HEK293 (cell line): ENCODE measurements around the gene GAA.

ENCODE experiments used
- KLF1 ChIP-seq: fragments of 450-650 bp; formaldehyde crosslinking; IDR thresholded peaks from 2 replicates; pipeline ENCODE4 v1.5.1; 2016; ENCODE audit warnings: missing biosample characterization, missing genetic modification characterization
- RBAK ChIP-seq: fragments of 450-650 bp; formaldehyde crosslinking; IDR thresholded peaks from 2 replicates; pipeline ENCODE4 v1.5.1; 2016; ENCODE audit warnings: missing biosample characterization, missing genetic modification characterization
- SALL2 ChIP-seq: fragments of 450-650 bp; formaldehyde crosslinking; IDR thresholded peaks from 2 replicates; pipeline ENCODE4 v1.5.0; 2017; ENCODE audit warnings: missing biosample characterization, mild to moderate bottlenecking, missing genetic modification characterization, borderline replicate concordance
- ZBTB20 ChIP-seq: fragments of 450-650 bp; formaldehyde crosslinking; IDR thresholded peaks from 2 replicates; pipeline ENCODE4 v1.5.1; 2016; ENCODE audit warnings: missing biosample characterization, missing genetic modification characterization
- ZBTB8A ChIP-seq: fragments of 450-650 bp; formaldehyde crosslinking; IDR thresholded peaks from 2 replicates; pipeline ENCODE4 v1.5.1; 2016; ENCODE audit warnings: missing biosample characterization, missing genetic modification characterization
- ZNF174 ChIP-seq: fragments of 450-650 bp; formaldehyde crosslinking; IDR thresholded peaks from 2 replicates; pipeline ENCODE4 v1.5.0; 2017; ENCODE audit warnings: missing biosample characterization, mild to moderate bottlenecking, missing genetic modification characterization
- ZNF184 ChIP-seq: fragments of 450-650 bp; IDR thresholded peaks from 2 replicates; pipeline ENCODE4 v1.5.1; 2018; ENCODE audit warnings: missing biosample characterization, mild to moderate bottlenecking, missing genetic modification characterization
- ZNF211 ChIP-seq: fragments of 450-650 bp; formaldehyde crosslinking; IDR thresholded peaks from 2 replicates; pipeline ENCODE4 v1.5.1; 2016; ENCODE audit warnings: low read depth, missing biosample characterization, missing genetic modification characterization
- ZNF311 ChIP-seq: fragments of 450-650 bp; formaldehyde crosslinking; IDR thresholded peaks from 2 replicates; pipeline ENCODE4 v1.5.1; 2017; ENCODE audit warnings: missing biosample characterization, missing genetic modification characterization, borderline replicate concordance
- ZNF354C ChIP-seq: fragments of 450-650 bp; formaldehyde crosslinking; IDR thresholded peaks from 2 replicates; pipeline ENCODE4 v1.5.1; 2016; ENCODE audit warnings: missing biosample characterization, missing genetic modification characterization, low read depth, borderline replicate concordance
- ZNF37A ChIP-seq: fragments of 450-650 bp; IDR thresholded peaks from 2 replicates; pipeline ENCODE4 v1.5.1; 2018; ENCODE audit warnings: missing biosample characterization, missing genetic modification characterization
- ZNF404 ChIP-seq: fragments of 450-650 bp; formaldehyde crosslinking; IDR thresholded peaks from 2 replicates; pipeline ENCODE4 v1.5.1; 2017; ENCODE audit warnings: missing biosample characterization, missing genetic modification characterization
- ZNF548 ChIP-seq: fragments of 450-650 bp; formaldehyde crosslinking; IDR thresholded peaks from 2 replicates; pipeline ENCODE4 v1.5.1; 2016; ENCODE audit warnings: missing biosample characterization, missing genetic modification characterization
- ZNF560 ChIP-seq: fragments of 450-650 bp; formaldehyde crosslinking; IDR thresholded peaks from 2 replicates; pipeline ENCODE4 v1.5.1; 2017; ENCODE audit warnings: missing biosample characterization, missing genetic modification characterization, borderline replicate concordance
- ZNF561 ChIP-seq: fragments of 450-650 bp; IDR thresholded peaks from 2 replicates; pipeline ENCODE4 v1.5.1; 2018; ENCODE audit warnings: missing biosample characterization, missing genetic modification characterization, borderline replicate concordance
- ZNF585B ChIP-seq: fragments of 450-650 bp; formaldehyde crosslinking; IDR thresholded peaks from 2 replicates; pipeline ENCODE4 v1.5.1; 2016; ENCODE audit warnings: missing biosample characterization, missing genetic modification characterization
- ZNF654 ChIP-seq: fragments of 450-650 bp; formaldehyde crosslinking; IDR thresholded peaks from 2 replicates; pipeline ENCODE4 v1.5.1; 2016; ENCODE audit warnings: low read depth, missing biosample characterization, missing genetic modification characterization
- ZNF660 ChIP-seq: fragments of 450-650 bp; IDR thresholded peaks from 2 replicates; pipeline ENCODE4 v1.5.1; 2018; ENCODE audit warnings: missing biosample characterization, mild to moderate bottlenecking, missing genetic modification characterization
- ZNF776 ChIP-seq: fragments of 450-650 bp; formaldehyde crosslinking; IDR thresholded peaks from 2 replicates; pipeline ENCODE4 v1.5.0; 2017; ENCODE audit warnings: missing biosample characterization, missing genetic modification characterization, borderline replicate concordance
- ZNF837 ChIP-seq: fragments of 450-650 bp; formaldehyde crosslinking; IDR thresholded peaks from 2 replicates; pipeline ENCODE4 v1.5.1; 2016; ENCODE audit warnings: missing biosample characterization, missing genetic modification characterization
- ZSCAN30 ChIP-seq: fragments of 450-650 bp; IDR thresholded peaks from 2 replicates; pipeline ENCODE4 v1.5.1; 2018; ENCODE audit warnings: missing biosample characterization, mild to moderate bottlenecking, missing genetic modification characterization, moderate library complexity
- ZXDB ChIP-seq: fragments of 450-650 bp; formaldehyde crosslinking; IDR thresholded peaks from 2 replicates; pipeline ENCODE4 v1.5.1; 2016; ENCODE audit warnings: missing biosample characterization, missing genetic modification characterization
- TF ChIP-seq, protein P1 (sequence below): fragments of 450-650 bp; formaldehyde crosslinking; IDR thresholded peaks from 2 replicates; pipeline ENCODE4 v1.5.1; 2016; ENCODE audit warnings: missing biosample characterization, missing genetic modification characterization
- TF ChIP-seq, protein P2 (sequence below): sonication (generic); formaldehyde crosslinking; IDR thresholded peaks from 2 replicates; pipeline ENCODE4 v1.8.1; 2022; ENCODE audit warnings: mild to moderate bottlenecking, moderate library complexity, missing genetic modification reagents
- TF ChIP-seq, protein P3 (sequence below): IDR thresholded peaks from 2 replicates; pipeline ENCODE4 v1.6.1; 2011; ENCODE audit warnings: mild to moderate bottlenecking, low read depth, low read length, borderline replicate concordance
- TF ChIP-seq, protein P4 (sequence below): fragments of 450-650 bp; IDR thresholded peaks from 2 replicates; pipeline ENCODE4 v1.5.1; 2018; ENCODE audit warnings: missing biosample characterization, missing genetic modification characterization
- TF ChIP-seq, protein P5 (sequence below): fragments of 450-650 bp; formaldehyde crosslinking; IDR thresholded peaks from 2 replicates; pipeline ENCODE4 v1.5.1; 2016; ENCODE audit warnings: missing biosample characterization, missing genetic modification characterization
- TF ChIP-seq, protein P6 (sequence below): fragments of 450-650 bp; formaldehyde crosslinking; IDR thresholded peaks from 2 replicates; pipeline ENCODE4; 2016; ENCODE audit warnings: missing biosample characterization, missing genetic modification characterization
- TF ChIP-seq, protein P7 (sequence below): fragments of 450-650 bp; formaldehyde crosslinking; IDR thresholded peaks from 2 replicates; pipeline ENCODE4 v1.5.1; 2016; ENCODE audit warnings: missing biosample characterization, missing genetic modification characterization

Gene GAA

DNA sequence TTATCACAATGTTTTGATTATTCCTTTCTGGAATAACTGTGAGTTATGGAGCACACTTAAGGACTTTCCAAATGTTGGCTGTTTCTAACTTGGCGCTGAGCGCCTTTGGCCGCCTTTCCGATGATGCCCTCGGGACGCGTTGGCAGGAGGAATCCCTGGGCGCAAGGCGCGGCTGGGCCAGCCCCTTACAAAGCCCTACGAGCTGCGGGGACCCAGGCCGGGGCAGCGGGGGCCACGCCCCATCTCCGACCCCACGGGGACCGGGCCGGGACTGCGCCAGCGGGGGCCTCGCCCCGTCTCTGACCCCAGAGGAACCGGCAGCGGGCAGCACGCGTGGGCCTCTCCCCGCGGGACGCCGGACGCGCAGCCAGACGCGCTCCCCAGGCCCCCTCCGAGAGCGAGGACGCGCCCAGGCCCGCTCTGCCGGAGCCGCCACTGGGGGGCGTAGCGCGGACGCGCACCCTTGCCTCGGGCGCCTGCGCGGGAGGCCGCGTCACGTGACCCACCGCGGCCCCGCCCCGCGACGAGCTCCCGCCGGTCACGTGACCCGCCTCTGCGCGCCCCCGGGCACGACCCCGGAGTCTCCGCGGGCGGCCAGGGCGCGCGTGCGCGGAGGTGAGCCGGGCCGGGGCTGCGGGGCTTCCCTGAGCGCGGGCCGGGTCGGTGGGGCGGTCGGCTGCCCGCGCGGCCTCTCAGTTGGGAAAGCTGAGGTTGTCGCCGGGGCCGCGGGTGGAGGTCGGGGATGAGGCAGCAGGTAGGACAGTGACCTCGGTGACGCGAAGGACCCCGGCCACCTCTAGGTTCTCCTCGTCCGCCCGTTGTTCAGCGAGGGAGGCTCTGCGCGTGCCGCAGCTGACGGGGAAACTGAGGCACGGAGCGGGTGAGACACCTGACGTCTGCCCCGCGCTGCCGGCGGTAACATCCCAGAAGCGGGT, at the start of gene GAA (continued):
- no peak for TF ChIP-seq ZNF37A (tag by site-specific recombination)
- no peak for TF ChIP-seq ZNF776 (tag by site-specific recombination)
- TF ChIP-seq, protein P1, sequence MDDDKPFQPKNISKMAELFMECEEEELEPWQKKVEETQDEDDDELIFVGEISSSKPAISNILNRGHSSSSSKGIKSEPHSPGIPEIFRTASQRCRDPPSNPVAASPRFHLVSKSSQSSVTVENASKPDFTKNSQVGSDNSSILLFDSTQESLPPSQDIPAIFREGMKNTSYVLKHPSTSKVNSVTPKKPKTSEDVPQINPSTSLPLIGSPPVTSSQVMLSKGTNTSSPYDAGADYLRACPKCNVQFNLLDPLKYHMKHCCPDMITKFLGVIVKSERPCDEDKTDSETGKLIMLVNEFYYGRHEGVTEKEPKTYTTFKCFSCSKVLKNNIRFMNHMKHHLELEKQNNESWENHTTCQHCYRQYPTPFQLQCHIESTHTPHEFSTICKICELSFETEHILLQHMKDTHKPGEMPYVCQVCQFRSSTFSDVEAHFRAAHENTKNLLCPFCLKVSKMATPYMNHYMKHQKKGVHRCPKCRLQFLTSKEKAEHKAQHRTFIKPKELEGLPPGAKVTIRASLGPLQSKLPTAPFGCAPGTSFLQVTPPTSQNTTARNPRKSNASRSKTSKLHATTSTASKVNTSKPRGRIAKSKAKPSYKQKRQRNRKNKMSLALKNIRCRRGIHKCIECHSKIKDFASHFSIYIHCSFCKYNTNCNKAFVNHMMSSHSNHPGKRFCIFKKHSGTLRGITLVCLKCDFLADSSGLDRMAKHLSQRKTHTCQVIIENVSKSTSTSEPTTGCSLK = no peak
- TF ChIP-seq, protein P2, sequence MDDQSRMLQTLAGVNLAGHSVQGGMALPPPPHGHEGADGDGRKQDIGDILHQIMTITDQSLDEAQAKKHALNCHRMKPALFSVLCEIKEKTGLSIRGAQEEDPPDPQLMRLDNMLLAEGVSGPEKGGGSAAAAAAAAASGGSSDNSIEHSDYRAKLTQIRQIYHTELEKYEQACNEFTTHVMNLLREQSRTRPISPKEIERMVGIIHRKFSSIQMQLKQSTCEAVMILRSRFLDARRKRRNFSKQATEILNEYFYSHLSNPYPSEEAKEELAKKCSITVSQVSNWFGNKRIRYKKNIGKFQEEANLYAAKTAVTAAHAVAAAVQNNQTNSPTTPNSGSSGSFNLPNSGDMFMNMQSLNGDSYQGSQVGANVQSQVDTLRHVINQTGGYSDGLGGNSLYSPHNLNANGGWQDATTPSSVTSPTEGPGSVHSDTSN (CRISPR knock-in tag) = peak; percentile 91; the same call in 1 of the 2 replicates
- no peak for TF ChIP-seq ZNF311 (tag by site-specific recombination)
- TF ChIP-seq ZNF560 = no peak
- TF ChIP-seq, protein P3, sequence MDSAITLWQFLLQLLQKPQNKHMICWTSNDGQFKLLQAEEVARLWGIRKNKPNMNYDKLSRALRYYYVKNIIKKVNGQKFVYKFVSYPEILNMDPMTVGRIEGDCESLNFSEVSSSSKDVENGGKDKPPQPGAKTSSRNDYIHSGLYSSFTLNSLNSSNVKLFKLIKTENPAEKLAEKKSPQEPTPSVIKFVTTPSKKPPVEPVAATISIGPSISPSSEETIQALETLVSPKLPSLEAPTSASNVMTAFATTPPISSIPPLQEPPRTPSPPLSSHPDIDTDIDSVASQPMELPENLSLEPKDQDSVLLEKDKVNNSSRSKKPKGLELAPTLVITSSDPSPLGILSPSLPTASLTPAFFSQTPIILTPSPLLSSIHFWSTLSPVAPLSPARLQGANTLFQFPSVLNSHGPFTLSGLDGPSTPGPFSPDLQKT = no peak
- peak; percentile 96 for TF ChIP-seq ZBTB8A (tag by site-specific recombination)
- peak; percentile 97 for TF ChIP-seq ZNF561 (tag by site-specific recombination)
- TF ChIP-seq ZNF548 (tag by site-specific recombination) = no peak
- TF ChIP-seq ZNF660 (tag by site-specific recombination) = peak; percentile 90
- TF ChIP-seq KLF1 = no peak
- TF ChIP-seq ZNF585B (tag by site-specific recombination) = no peak
- TF ChIP-seq SALL2 (tag by site-specific recombination) = no peak
- no peak for TF ChIP-seq RBAK (tag by site-specific recombination)
- no peak for TF ChIP-seq ZNF654 (tag by site-specific recombination)
- no peak for TF ChIP-seq ZNF404 (tag by site-specific recombination)
- TF ChIP-seq ZNF837 = no peak
- peak; percentile 28; the same call in 1 of the 2 replicates for TF ChIP-seq ZBTB20
- TF ChIP-seq, protein P4, sequence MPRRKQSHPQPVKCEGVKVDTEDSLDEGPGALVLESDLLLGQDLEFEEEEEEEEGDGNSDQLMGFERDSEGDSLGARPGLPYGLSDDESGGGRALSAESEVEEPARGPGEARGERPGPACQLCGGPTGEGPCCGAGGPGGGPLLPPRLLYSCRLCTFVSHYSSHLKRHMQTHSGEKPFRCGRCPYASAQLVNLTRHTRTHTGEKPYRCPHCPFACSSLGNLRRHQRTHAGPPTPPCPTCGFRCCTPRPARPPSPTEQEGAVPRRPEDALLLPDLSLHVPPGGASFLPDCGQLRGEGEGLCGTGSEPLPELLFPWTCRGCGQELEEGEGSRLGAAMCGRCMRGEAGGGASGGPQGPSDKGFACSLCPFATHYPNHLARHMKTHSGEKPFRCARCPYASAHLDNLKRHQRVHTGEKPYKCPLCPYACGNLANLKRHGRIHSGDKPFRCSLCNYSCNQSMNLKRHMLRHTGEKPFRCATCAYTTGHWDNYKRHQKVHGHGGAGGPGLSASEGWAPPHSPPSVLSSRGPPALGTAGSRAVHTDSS (tag by site-specific recombination) = 0 out of 2 replicates have a peak, but pooled peaks have one; percentile 19
- TF ChIP-seq, protein P5, sequence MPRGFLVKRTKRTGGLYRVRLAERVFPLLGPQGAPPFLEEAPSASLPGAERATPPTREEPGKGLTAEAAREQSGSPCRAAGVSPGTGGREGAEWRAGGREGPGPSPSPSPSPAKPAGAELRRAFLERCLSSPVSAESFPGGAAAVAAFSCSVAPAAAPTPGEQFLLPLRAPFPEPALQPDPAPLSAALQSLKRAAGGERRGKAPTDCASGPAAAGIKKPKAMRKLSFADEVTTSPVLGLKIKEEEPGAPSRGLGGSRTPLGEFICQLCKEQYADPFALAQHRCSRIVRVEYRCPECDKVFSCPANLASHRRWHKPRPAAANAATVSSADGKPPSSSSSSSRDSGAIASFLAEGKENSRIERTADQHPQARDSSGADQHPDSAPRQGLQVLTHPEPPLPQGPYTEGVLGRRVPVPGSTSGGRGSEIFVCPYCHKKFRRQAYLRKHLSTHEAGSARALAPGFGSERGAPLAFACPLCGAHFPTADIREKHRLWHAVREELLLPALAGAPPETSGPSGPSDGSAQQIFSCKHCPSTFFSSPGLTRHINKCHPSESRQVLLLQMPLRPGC (tag by site-specific recombination) = 0 out of 2 replicates have a peak, but pooled peaks have one; percentile 14
- TF ChIP-seq ZSCAN30 = peak; percentile 56; the same call in 1 of the 2 replicates
- TF ChIP-seq ZNF174 (tag by site-specific recombination) = no peak
- TF ChIP-seq ZXDB (tag by site-specific recombination) = peak; percentile 86
- TF ChIP-seq ZNF211 (tag by site-specific recombination) = no peak
- TF ChIP-seq, protein P6, sequence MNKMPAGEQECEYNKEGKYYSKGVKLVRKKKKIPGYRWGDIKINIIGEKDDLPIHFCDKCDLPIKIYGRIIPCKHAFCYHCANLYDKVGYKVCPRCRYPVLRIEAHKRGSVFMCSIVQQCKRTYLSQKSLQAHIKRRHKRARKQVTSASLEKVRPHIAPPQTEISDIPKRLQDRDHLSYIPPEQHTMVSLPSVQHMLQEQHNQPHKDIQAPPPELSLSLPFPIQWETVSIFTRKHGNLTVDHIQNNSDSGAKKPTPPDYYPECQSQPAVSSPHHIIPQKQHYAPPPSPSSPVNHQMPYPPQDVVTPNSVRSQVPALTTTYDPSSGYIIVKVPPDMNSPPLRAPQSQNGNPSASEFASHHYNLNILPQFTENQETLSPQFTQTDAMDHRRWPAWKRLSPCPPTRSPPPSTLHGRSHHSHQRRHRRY (tag by site-specific recombination) = no peak
- TF ChIP-seq ZNF354C = no peak
- TF ChIP-seq, protein P7, sequence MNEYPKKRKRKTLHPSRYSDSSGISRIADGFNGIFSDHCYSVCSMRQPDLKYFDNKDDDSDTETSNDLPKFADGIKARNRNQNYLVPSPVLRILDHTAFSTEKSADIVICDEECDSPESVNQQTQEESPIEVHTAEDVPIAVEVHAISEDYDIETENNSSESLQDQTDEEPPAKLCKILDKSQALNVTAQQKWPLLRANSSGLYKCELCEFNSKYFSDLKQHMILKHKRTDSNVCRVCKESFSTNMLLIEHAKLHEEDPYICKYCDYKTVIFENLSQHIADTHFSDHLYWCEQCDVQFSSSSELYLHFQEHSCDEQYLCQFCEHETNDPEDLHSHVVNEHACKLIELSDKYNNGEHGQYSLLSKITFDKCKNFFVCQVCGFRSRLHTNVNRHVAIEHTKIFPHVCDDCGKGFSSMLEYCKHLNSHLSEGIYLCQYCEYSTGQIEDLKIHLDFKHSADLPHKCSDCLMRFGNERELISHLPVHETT (tag by site-specific recombination) = 0 out of 2 replicates have a peak, but pooled peaks have one; percentile 24
- TF ChIP-seq ZNF184 (tag by site-specific recombination) = no peak
